IMR-90 (cell line): ENCODE data around the gene CCL14. TPM values are rescaled to one million over a fixed set of nuclear protein-coding genes. Genes with fewer than 3 reads are reported as not detected.

Experiments used
- ATAC-seq: fragments of 200-7000 bp; cut with Tn5 transposase; 2 replicates; pipeline ENCODE4 v1.9.1; 2020; ENCODE audit warnings: low read depth, mild to moderate bottlenecking, moderate library complexity
- BruUV-seq: library from RNA; stranded (reverse); fragments of 400-500 nt; replicated peaks from 2 replicates; lab custom pipeline; 2021; lab: Mats Ljungman, UMichigan
- CTCF ChIA-PET: fragments of 300-600 bp; formaldehyde crosslinking; extraction: SDS; loops from one replicate; lab custom pipeline; 2021; ENCODE audit warnings: antibody characterized with exemption; lab: Yijun Ruan, JAX
- POLR2A ChIA-PET: fragments of 300-600 bp; sonication (Branson Sonifier 250); formaldehyde crosslinking; loops from one replicate; lab custom pipeline; 2022; ENCODE audit warnings: antibody characterized with exemption; ENCODE audit not compliant: unreplicated experiment; lab: Charles Lee
- DNase-seq: peaks from one replicate; pipeline ENCODE4 v3.0.0; 2013
- H2AFZ ChIP-seq: replicated peaks from 2 replicates; pipeline ENCODE3; 2013; ENCODE audit warnings: low read length, mild to moderate bottlenecking; ENCODE audit not compliant: poor library complexity
- H2AK5ac ChIP-seq: 2 replicates; pipeline ENCODE4 v1.6.1; 2013; ENCODE audit warnings: low read depth, low read length, inconsistent platforms
- H2AK9ac ChIP-seq: replicated peaks from 2 replicates; pipeline ENCODE3; 2013; ENCODE audit warnings: mild to moderate bottlenecking, low read depth, low read length, moderate library complexity; ENCODE audit not compliant: poor library complexity
- H2BK120ac ChIP-seq: 2 replicates; pipeline ENCODE4 v1.6.1; 2013; ENCODE audit warnings: low read depth, low read length, inconsistent platforms
- H2BK15ac ChIP-seq: 3 replicates; pipeline ENCODE4 v1.6.1; 2013; ENCODE audit warnings: low read depth, low read length, inconsistent platforms
- H2BK20ac ChIP-seq: 2 replicates; pipeline ENCODE4 v1.6.1; 2013; ENCODE audit warnings: low read depth, mild to moderate bottlenecking, inconsistent platforms, low read length, moderate library complexity
- H2BK5ac ChIP-seq: 2 replicates; pipeline ENCODE4 v1.6.1; 2013; ENCODE audit warnings: mild to moderate bottlenecking, low read depth, low read length, inconsistent platforms; ENCODE audit not compliant: poor library complexity, severe bottlenecking
- H3K14ac ChIP-seq: replicated peaks from 2 replicates; pipeline ENCODE4 v1.6.1; 2013; ENCODE audit warnings: low read depth, low read length, inconsistent platforms
- H3K18ac ChIP-seq: 2 replicates; pipeline ENCODE4 v1.6.1; 2013; ENCODE audit warnings: low read depth, low read length, control low read depth
- H3K23ac ChIP-seq: 2 replicates; pipeline ENCODE4 v1.6.1; 2013; ENCODE audit warnings: low read depth, low read length, inconsistent platforms
- H3K27ac ChIP-seq: 2 replicates; pipeline ENCODE4 v1.5.1; 2013; ENCODE audit warnings: mild to moderate bottlenecking, control low read depth, low read length; ENCODE audit not compliant: insufficient read depth
- H3K27me3 ChIP-seq: 2 replicates; pipeline ENCODE4 v1.6.1; 2013; ENCODE audit warnings: low read length; ENCODE audit not compliant: control insufficient read depth, insufficient read depth
- H3K36me3 ChIP-seq: 2 replicates; pipeline ENCODE4 v1.6.1; 2013; ENCODE audit warnings: low read length, mixed read lengths; ENCODE audit not compliant: control insufficient read depth, insufficient read depth
- H3K4ac ChIP-seq: 2 replicates; pipeline ENCODE4 v1.6.1; 2013; ENCODE audit warnings: low read depth, low read length, inconsistent platforms
- H3K4me1 ChIP-seq: 2 replicates; pipeline ENCODE4 v1.6.1; 2013; ENCODE audit warnings: low read length, mixed read lengths; ENCODE audit not compliant: control insufficient read depth, insufficient read depth
- H3K4me2 ChIP-seq: 2 replicates; pipeline ENCODE4 v1.6.1; 2013; ENCODE audit warnings: low read depth, mild to moderate bottlenecking, control low read depth, low read length, moderate library complexity
- H3K4me3 ChIP-seq: 2 replicates; pipeline ENCODE4 v1.5.1; 2013; ENCODE audit warnings: low read depth, mild to moderate bottlenecking, control low read depth, low read length, moderate library complexity; ENCODE audit not compliant: insufficient read depth
- H3K56ac ChIP-seq: 2 replicates; pipeline ENCODE4 v1.6.1; 2013; ENCODE audit warnings: low read length, inconsistent platforms; ENCODE audit not compliant: insufficient read depth; ENCODE audit errors: extremely low read depth
- H3K79me1 ChIP-seq, 2 experiments: 2 replicates each; pipeline ENCODE4 v1.6.1; 2013; ENCODE audit warnings: low read length in 2 of 2, inconsistent platforms in 1 of 2, low read depth in 1 of 2
- H3K9ac ChIP-seq: 2 replicates; pipeline ENCODE4 v1.6.1; 2013; ENCODE audit warnings: low read depth, low read length, control low read depth
- H3K9me1 ChIP-seq: 2 replicates; pipeline ENCODE4 v1.6.1; 2013; ENCODE audit warnings: low read length, inconsistent platforms; ENCODE audit not compliant: insufficient read depth
- H3K9me3 ChIP-seq: 2 replicates; pipeline ENCODE4 v1.6.1; 2013; ENCODE audit warnings: low read length; ENCODE audit not compliant: control insufficient read depth, insufficient read depth
- H4K20me1 ChIP-seq: 2 replicates; pipeline ENCODE4 v1.6.1; 2013; ENCODE audit warnings: low read length, inconsistent platforms; ENCODE audit not compliant: insufficient read depth
- H4K5ac ChIP-seq: 2 replicates; pipeline ENCODE4 v1.6.1; 2013; ENCODE audit warnings: mild to moderate bottlenecking, low read depth, low read length, control low read depth
- H4K8ac ChIP-seq, 2 experiments: 2 replicates each; pipeline ENCODE4 v1.6.1; 2013; ENCODE audit warnings: low read depth in 2 of 2, low read length in 2 of 2, control low read depth in 1 of 2, inconsistent platforms in 1 of 2
- H4K91ac ChIP-seq: 2 replicates; pipeline ENCODE4 v1.6.1; 2013; ENCODE audit warnings: low read depth, low read length, inconsistent platforms; ENCODE audit not compliant: insufficient read depth
- BHLHE40 ChIP-seq: fragments of 150-350 bp; IDR thresholded peaks from 2 replicates; pipeline ENCODE4 v1.6.1; 2016; ENCODE audit warnings: mild to moderate bottlenecking, low read depth, low read length
- CEBPB ChIP-seq: IDR thresholded peaks from 2 replicates; pipeline ENCODE4 v1.6.1; 2012; ENCODE audit warnings: low read depth, low read length, improper control_type of control experiment
- CHD1 ChIP-seq: IDR thresholded peaks from 2 replicates; pipeline ENCODE4 v1.6.1; 2012; ENCODE audit warnings: low read depth, low read length, improper control_type of control experiment
- CTCF ChIP-seq: conservative IDR thresholded peaks from 2 replicates; pipeline ENCODE4 v1.5.1; 2012; ENCODE audit warnings: mild to moderate bottlenecking, low read depth, low read length, improper control_type of control experiment
- FOS ChIP-seq: fragments of 150-350 bp; IDR thresholded peaks from 2 replicates; pipeline ENCODE4 v1.6.1; 2016; ENCODE audit warnings: low read depth, low read length
- MAFK ChIP-seq: IDR thresholded peaks from 2 replicates; pipeline ENCODE4 v1.6.1; 2012; ENCODE audit warnings: low read depth, low read length, improper control_type of control experiment
- MAZ ChIP-seq: IDR thresholded peaks from 2 replicates; pipeline ENCODE4 v1.6.1; 2012; ENCODE audit warnings: low read depth, mild to moderate bottlenecking, low read length, improper control_type of control experiment, moderate library complexity, borderline replicate concordance
- MXI1 ChIP-seq: IDR thresholded peaks from 2 replicates; pipeline ENCODE4 v1.6.1; 2012; ENCODE audit warnings: low read depth, mild to moderate bottlenecking, low read length, moderate library complexity, borderline replicate concordance
- NFE2L2 ChIP-seq: fragments of 150-350 bp; IDR thresholded peaks from 2 replicates; pipeline ENCODE4 v1.6.1; 2016; ENCODE audit warnings: low read depth, mild to moderate bottlenecking, low read length
- POLR2A ChIP-seq: IDR thresholded peaks from 2 replicates; pipeline ENCODE4 v1.6.1; 2012; ENCODE audit warnings: mild to moderate bottlenecking, low read depth, low read length
- RAD21 ChIP-seq: IDR thresholded peaks from 2 replicates; pipeline ENCODE4 v1.6.1; 2012; ENCODE audit warnings: low read length, improper control_type of control experiment
- RCOR1 ChIP-seq: IDR thresholded peaks from 2 replicates; pipeline ENCODE4 v1.6.1; 2012; ENCODE audit warnings: mild to moderate bottlenecking, low read length, improper control_type of control experiment; ENCODE audit not compliant: insufficient replicate concordance
- RFX5 ChIP-seq: IDR thresholded peaks from 2 replicates; pipeline ENCODE4 v1.8.0; 2012; ENCODE audit warnings: low read depth, mild to moderate bottlenecking, low read length, moderate library complexity
- SMC3 ChIP-seq: fragments of 150-350 bp; IDR thresholded peaks from 2 replicates; pipeline ENCODE4 v1.6.1; 2016; ENCODE audit warnings: low read depth, mild to moderate bottlenecking, antibody characterized with exemption, low read length, moderate library complexity
- WGBS, 2 experiments: methylation state at CpG; one replicate each; pipeline versions ENCODE4 v1.1.5 to v1.1.7; 2013; ENCODE audit warnings: missing lambda C conversion rate in 2 of 2; ENCODE audit not compliant: insufficient read length in 1 of 2; ENCODE audit errors: extremely low coverage in 2 of 2; 5-methylcytosine and 5-hydroxymethylcytosine counted together
- dilution Hi-C: fragments of 300-500 bp; cut with HindIII; formaldehyde crosslinking; loops from one replicate; pipeline ENCODE4 v1.14.3; 2018; ENCODE audit warnings: low sequenced_read_pairs; ENCODE audit not compliant: unreplicated experiment
- in situ Hi-C: fragments of 300-500 bp; cut with MboI; formaldehyde crosslinking; loops from 3 replicates; pipeline ENCODE4 v1.14.3; 2019; ENCODE audit warnings: low sequenced_read_pairs, inconsistent platforms, mixed read lengths
- intact Hi-C: fragments of 100-400 bp; cut with micrococcal nuclease; formaldehyde crosslinking; loops from 2 replicates; pipeline ENCODE4 v1.10.0; 2022
- polyA plus RNA-seq, 3 experiments: library from polyadenylated mRNA; depleted of rRNA; stranded (reverse); fragments of >200 nt; gene quantifications; 2 replicates each; pipeline ENCODE4 v1.2.3, GENCODE V29; 2012; ENCODE audit warnings: low replicate concordance in 1 of 3
- total RNA-seq: library from RNA; depleted of rRNA; stranded (reverse); fragments of >200 nt; gene quantifications from 2 replicates; pipeline ENCODE4 v1.2.3, GENCODE V29; 2012
- TF ChIP-seq, protein P1 (sequence below): fragments of 150-350 bp; IDR thresholded peaks from 2 replicates; pipeline ENCODE4 v1.6.1; 2016; ENCODE audit warnings: low read depth, mild to moderate bottlenecking, low read length, moderate library complexity, borderline replicate concordance
- TF ChIP-seq, protein P2 (sequence below): fragments of 150-350 bp; IDR thresholded peaks from 2 replicates; pipeline ENCODE4 v1.6.1; 2017; ENCODE audit warnings: mild to moderate bottlenecking, antibody characterized with exemption, low read length, low read depth

The CCL14 gene
- total and polyA plus RNA-seq, 2 of the 4 experiments (the other 2 are of a cell fraction): not detected

- H3K9ac ChIP-seq: no peak overlapping the region
- intact Hi-C loops: no loop called here
- ChIA-PET POLR2A (no interaction called here), CTCF (no interaction called here)
- no peak overlapping the region for H3K4me2 ChIP-seq
- DNase-seq (no peak), ATAC-seq (no peak)
- H3K14ac ChIP-seq: no peak overlapping the region
- H2AFZ ChIP-seq: no peak overlapping the region
- no peak overlapping the region for H2AK5ac ChIP-seq
- no peak overlapping the region for H3K4ac ChIP-seq
- no peak overlapping the region for H3K23ac ChIP-seq
- H3K56ac ChIP-seq: no peak overlapping the region
- H2BK15ac ChIP-seq: no peak overlapping the region
- no peak for TF ChIP-seq CEBPB
- TF ChIP-seq BHLHE40: no peak
- no peak for TF ChIP-seq RFX5
- TF ChIP-seq, protein P1, sequence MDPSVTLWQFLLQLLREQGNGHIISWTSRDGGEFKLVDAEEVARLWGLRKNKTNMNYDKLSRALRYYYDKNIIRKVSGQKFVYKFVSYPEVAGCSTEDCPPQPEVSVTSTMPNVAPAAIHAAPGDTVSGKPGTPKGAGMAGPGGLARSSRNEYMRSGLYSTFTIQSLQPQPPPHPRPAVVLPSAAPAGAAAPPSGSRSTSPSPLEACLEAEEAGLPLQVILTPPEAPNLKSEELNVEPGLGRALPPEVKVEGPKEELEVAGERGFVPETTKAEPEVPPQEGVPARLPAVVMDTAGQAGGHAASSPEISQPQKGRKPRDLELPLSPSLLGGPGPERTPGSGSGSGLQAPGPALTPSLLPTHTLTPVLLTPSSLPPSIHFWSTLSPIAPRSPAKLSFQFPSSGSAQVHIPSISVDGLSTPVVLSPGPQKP: no peak
- no peak for TF ChIP-seq MXI1
- no peak for TF ChIP-seq SMC3
- no peak for TF ChIP-seq CHD1
- no peak for TF ChIP-seq FOS
- TF ChIP-seq MAFK: no peak
- no peak for TF ChIP-seq NFE2L2
- TF ChIP-seq MAZ: no peak
- TF ChIP-seq POLR2A: no peak
- TF ChIP-seq RCOR1: no peak
- TF ChIP-seq RAD21: no peak
- no peak for TF ChIP-seq CTCF
- TF ChIP-seq, protein P2, sequence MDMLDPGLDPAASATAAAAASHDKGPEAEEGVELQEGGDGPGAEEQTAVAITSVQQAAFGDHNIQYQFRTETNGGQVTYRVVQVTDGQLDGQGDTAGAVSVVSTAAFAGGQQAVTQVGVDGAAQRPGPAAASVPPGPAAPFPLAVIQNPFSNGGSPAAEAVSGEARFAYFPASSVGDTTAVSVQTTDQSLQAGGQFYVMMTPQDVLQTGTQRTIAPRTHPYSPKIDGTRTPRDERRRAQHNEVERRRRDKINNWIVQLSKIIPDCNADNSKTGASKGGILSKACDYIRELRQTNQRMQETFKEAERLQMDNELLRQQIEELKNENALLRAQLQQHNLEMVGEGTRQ: no peak
- no peak overlapping the region for H4K91ac ChIP-seq
- WGBS, 2 experiments: no CpG with 5 or more reads among the region's 5 CpGs
- no peak overlapping the region for H2BK5ac ChIP-seq
- H3K9me1 ChIP-seq: no peaks in the 10 kb centered on the region
- H3K79me1 ChIP-seq: no peaks in the 10 kb centered on the region
- no peaks in the 10 kb centered on the region for H4K20me1 ChIP-seq
- H2BK20ac ChIP-seq: no peak overlapping the region
- H3K18ac ChIP-seq: no peak overlapping the region
- no peak overlapping the region for H3K4me3 ChIP-seq
- dilution Hi-C loops: no loop called here
- H3K27me3 ChIP-seq: peaks cover 3% of the 10 kb centered on the region
- H4K5ac ChIP-seq: no peak overlapping the region
- H3K36me3 ChIP-seq: no peaks in the 10 kb centered on the region
- no peak overlapping the region for H3K27ac ChIP-seq
- no peak overlapping the region for H2BK120ac ChIP-seq
- no peak overlapping the region for H4K8ac ChIP-seq
- no peaks in the 10 kb centered on the region for H3K4me1 ChIP-seq
- H2AK9ac ChIP-seq: no peak overlapping the region
- BruUV-seq: no TSS peak
- no peaks in the 10 kb centered on the region for H3K9me3 ChIP-seq
- in situ Hi-C loops: no loop called here
These were observed 28.4 kb upstream of the CCL14 start for GRCh38 chr17:36014946-36015345.
